ENCODE results near the gene TRAK1. TPM values are rescaled to one million over a fixed set of nuclear protein-coding genes. Genes with fewer than 3 reads are reported as not detected.

The TRAK1 gene
- total and polyA plus RNA-seq, 10 of the 15 experiments (the other 5 are each of a cell fraction or from before 2014, with no cell fraction given), result 6.6 to 46.2 (median 23.7) TPM

DNA sequence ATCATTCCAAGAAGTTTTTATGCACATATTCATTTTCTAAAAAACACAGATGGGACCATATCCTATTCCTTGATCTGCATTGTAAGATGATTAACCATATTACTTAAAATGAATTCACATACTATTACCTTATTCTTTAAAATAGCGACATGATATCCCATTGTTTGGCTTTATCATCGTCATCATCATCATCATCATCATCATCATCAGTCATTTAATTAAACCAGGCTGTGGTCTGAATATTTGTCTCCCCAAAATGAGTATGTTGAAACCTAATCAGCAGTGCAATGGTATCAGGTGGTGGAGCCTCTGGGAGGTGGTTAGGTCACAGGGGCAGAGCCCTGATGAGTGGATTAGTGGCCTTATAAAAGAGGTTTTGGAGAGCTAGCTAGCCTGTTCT lies 4.4 kb downstream of the TRAK1 start (continued):
- TF ChIP-seq, protein P1, sequence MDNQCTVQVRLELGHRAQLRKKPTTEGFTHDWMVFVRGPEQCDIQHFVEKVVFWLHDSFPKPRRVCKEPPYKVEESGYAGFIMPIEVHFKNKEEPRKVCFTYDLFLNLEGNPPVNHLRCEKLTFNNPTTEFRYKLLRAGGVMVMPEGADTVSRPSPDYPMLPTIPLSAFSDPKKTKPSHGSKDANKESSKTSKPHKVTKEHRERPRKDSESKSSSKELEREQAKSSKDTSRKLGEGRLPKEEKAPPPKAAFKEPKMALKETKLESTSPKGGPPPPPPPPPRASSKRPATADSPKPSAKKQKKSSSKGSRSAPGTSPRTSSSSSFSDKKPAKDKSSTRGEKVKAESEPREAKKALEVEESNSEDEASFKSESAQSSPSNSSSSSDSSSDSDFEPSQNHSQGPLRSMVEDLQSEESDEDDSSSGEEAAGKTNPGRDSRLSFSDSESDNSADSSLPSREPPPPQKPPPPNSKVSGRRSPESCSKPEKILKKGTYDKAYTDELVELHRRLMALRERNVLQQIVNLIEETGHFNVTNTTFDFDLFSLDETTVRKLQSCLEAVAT (IDR thresholded peaks at IDR 0.05), result no peak

GRCh38 chr3:42096796-42097565 lies 5.8 kb downstream of the TRAK1 start:
- ChIA-PET CTCF (interaction anchor here (0.8 to 6.2 kb wide), 3 partner anchors 9 to 199 kb away, joined by 3 to 87 read pairs (median 5); no protein-coding TSS in a partner anchor), SMC1A (ENCODE audit: uncharacterized antibody, unreplicated experiment) (interaction anchor here (1.2 to 4.2 kb wide), 10 partner anchors 23 to 189 kb away, joined by 3 to 35 read pairs (median 7); no protein-coding TSS in a partner anchor), RAD21 (ENCODE audit: unreplicated experiment) (no interaction called here), POLR2A (interaction anchor here (1.1 kb wide), 1 partner anchor 30 kb away, joined by 4 read pairs; no protein-coding TSS in a partner anchor)
- Histone ChIP-seq H2AFZ (ENCODE audit: control insufficient read depth, low read depth, low read length) (no peak overlapping the region), H3K36me3 (ENCODE audit: control insufficient read depth in 2 of 2, insufficient read depth in 2 of 2, low read length in 1 of 2) (peaks cover 2 to 7% of the 10 kb centered on the region in 2 experiments; a peak in 3 of 4 replicates), H3K9me3 (replicated peaks; ENCODE audit: control insufficient read depth, insufficient read depth, low read length) (peaks cover 5% of the 10 kb centered on the region), H3K27me3 (replicated peaks in 1 of 2; ENCODE audit: control insufficient read depth in 2 of 2, insufficient read depth in 2 of 2, low read length in 1 of 2) (no peaks in the 10 kb centered on the region), H3K4me2 (ENCODE audit: control insufficient read depth, insufficient read depth) (no peak overlapping the region), H3K27ac (ENCODE audit: control insufficient read depth, insufficient read depth) (no peak overlapping the region), H3K9ac (ENCODE audit: control insufficient read depth, insufficient read depth, low read length) (no peak overlapping the region), H3K4me1 (ENCODE audit: control insufficient read depth, insufficient read depth, low read length) (peaks cover 39% of the 10 kb centered on the region), H3K79me2 (ENCODE audit: control insufficient read depth, insufficient read depth, low read length) (peaks cover 21% of the 10 kb centered on the region), H4K20me1 (ENCODE audit: control insufficient read depth, insufficient read depth) (no peaks in the 10 kb centered on the region), H3K4me3 (no peak overlapping the region)
- 58% methylated on average over 8 of the region's 8 CpGs for WGBS (ENCODE audit: insufficient coverage, insufficient replicate concordance, low lambda C conversion rate, missing lambda C conversion rate)
- ATAC-seq (no peak), FAIRE-seq (no peak), DNase-seq (ENCODE audit: low read depth, low spot score) (no peak)
- in situ Hi-C loops (cut with MboI) (no loop called here), intact Hi-C loops (cut with micrococcal nuclease; ENCODE audit: unreplicated experiment) (loop anchor here (5.0 to 10.0 kb wide), 2 partner anchors 135 to 882 kb away; partner anchors contain the start of gene ULK4)
- no TSS peak for BruUV-seq (replicated peaks)
- no peak for TF ChIP-seq NFYA (IDR thresholded peaks at IDR 0.05; ENCODE audit: borderline replicate concordance, low read depth, low read length)
- no peak for TF ChIP-seq NRF1 (conservative IDR thresholded peaks at IDR 0.05; ENCODE audit: low read depth, low read length)

Data from GM12878 (cell line).